K562 (cell line): ENCODE results near the gene NOTCH1. TPM values are rescaled to one million over a fixed set of nuclear protein-coding genes. Genes with fewer than 3 reads are reported as not detected.

Experiments
- CBX1 ChIP-seq: sonication (generic); IDR thresholded peaks from 2 replicates; pipeline ENCODE4 v1.6.1; 2016; ENCODE audit warnings: antibody characterized with exemption, low read depth, mild to moderate bottlenecking
- DEAF1 ChIP-seq: fragments of 450-650 bp; formaldehyde crosslinking; IDR thresholded peaks from 2 replicates; pipeline ENCODE4 v1.4.0; 2020; ENCODE audit warnings: mild to moderate bottlenecking, moderate library complexity
- FOS ChIP-seq: IDR thresholded peaks from 3 replicates; pipeline ENCODE4 v1.6.1; 2011; ENCODE audit not compliant: insufficient read length; ENCODE audit errors: extremely low read depth
- GABPB1 ChIP-seq: sonication (generic); formaldehyde crosslinking; IDR thresholded peaks from 2 replicates; pipeline ENCODE4 v1.8.0; 2022; ENCODE audit warnings: mild to moderate bottlenecking, missing genetic modification reagents
- IFI16 ChIP-seq: fragments of 250-450 bp; sonication (Bioruptor Pico); IDR thresholded peaks from 2 replicates; pipeline ENCODE4 v2.1.2; 2022; ENCODE audit warnings: mild to moderate bottlenecking, inconsistent platforms
- NONO ChIP-seq, 2 experiments: fragments of 200-400 bp in 1 of 2; fragments of 450-650 bp in 1 of 2; formaldehyde crosslinking in 1 of 2; IDR thresholded peaks; 2 replicates each; pipeline ENCODE4 v1.6.1; 2017; ENCODE audit warnings: low read depth in 2 of 2, mild to moderate bottlenecking in 2 of 2, moderate library complexity in 2 of 2, low read length in 1 of 2
- SNAPC5 ChIP-seq: fragments of 250-450 bp; sonication (Bioruptor Pico); IDR thresholded peaks from 2 replicates; pipeline ENCODE4 v1.8.0; 2021; ENCODE audit warnings: moderate library complexity, mild to moderate bottlenecking, inconsistent platforms
- ZKSCAN8 ChIP-seq: fragments of 200-800 bp; sonication (Bioruptor generic); IDR thresholded peaks from 2 replicates; pipeline ENCODE4 v1.6.1; 2016; ENCODE audit warnings: missing genetic modification characterization, missing compliant biosample characterization
- ZNF184 ChIP-seq: sonication (generic); formaldehyde crosslinking; IDR thresholded peaks from 2 replicates; pipeline ENCODE4 v1.5.0; 2020; ENCODE audit warnings: missing genetic modification reagents
- ZNF707 ChIP-seq: fragments of 250-450 bp; sonication (Bioruptor Pico); conservative IDR thresholded peaks from 2 replicates; pipeline ENCODE4 v1.8.0; 2022; ENCODE audit warnings: inconsistent platforms, mild to moderate bottlenecking, moderate library complexity
- polyA plus RNA-seq, 8 experiments: library from polyadenylated mRNA; depleted of rRNA in 4 of 8; stranded (reverse) in 5 of 8; unstranded in 3 of 8; fragments of >200 nt; fragmentation: Nextera tagmentation in 2 of 8; fragmentation: Illumina TruSeq in 1 of 8; extraction: Ambion mirVana in 2 of 8; extraction: Trizol in 1 of 8; gene quantifications; 2 replicates each; pipeline versions ENCODE4 v1.2.1 to v1.2.3, GENCODE V29; 2011 to 2014; ENCODE audit warnings: inconsistent platforms in 1 of 8, missing spikeins in 1 of 8
- total RNA-seq, 7 experiments: library from RNA; depleted of rRNA in 6 of 7; stranded (reverse); fragments of >200 nt in 6 of 7; fragmentation: Illumina TruSeq in 2 of 7; extraction: Trizol in 2 of 7; gene quantifications; 2 replicates each; pipeline versions ENCODE4 v1.2.1 to v1.2.3, GENCODE V29; 2011 to 2021; ENCODE audit warnings: low replicate concordance in 1 of 7
- TF ChIP-seq, protein P1 (sequence below): fragments of 250-450 bp; sonication (Bioruptor Pico); IDR thresholded peaks from 2 replicates; pipeline ENCODE4 v1.8.0; 2021; ENCODE audit warnings: moderate library complexity, mild to moderate bottlenecking, inconsistent platforms
- TF ChIP-seq, protein P2 (sequence below), 3 experiments: IDR thresholded peaks in 2 of 3; conservative IDR thresholded peaks in 1 of 3; 2 replicates each; pipeline ENCODE4 v1.5.1; 2011 to 2012; ENCODE audit warnings: low read length in 3 of 3, mild to moderate bottlenecking in 3 of 3, control low read depth in 2 of 3, improper control_type of control experiment in 1 of 3, inconsistent platforms in 1 of 3, low read depth in 1 of 3, mixed read lengths in 1 of 3, moderate library complexity in 1 of 3; ENCODE audit not compliant: insufficient read depth in 2 of 3
- TF ChIP-seq, protein P3 (sequence below): fragments of 450-650 bp; IDR thresholded peaks from 2 replicates; pipeline ENCODE4 v1.6.1; 2018; ENCODE audit not compliant: partially characterized antibody

The NOTCH1 gene
- total and polyA plus RNA-seq, 9 of the 15 experiments (the other 6 are each of a cell fraction or from before 2014, with no cell fraction given) = 0.03 to 31.4 (median 2.3) TPM

DNA sequence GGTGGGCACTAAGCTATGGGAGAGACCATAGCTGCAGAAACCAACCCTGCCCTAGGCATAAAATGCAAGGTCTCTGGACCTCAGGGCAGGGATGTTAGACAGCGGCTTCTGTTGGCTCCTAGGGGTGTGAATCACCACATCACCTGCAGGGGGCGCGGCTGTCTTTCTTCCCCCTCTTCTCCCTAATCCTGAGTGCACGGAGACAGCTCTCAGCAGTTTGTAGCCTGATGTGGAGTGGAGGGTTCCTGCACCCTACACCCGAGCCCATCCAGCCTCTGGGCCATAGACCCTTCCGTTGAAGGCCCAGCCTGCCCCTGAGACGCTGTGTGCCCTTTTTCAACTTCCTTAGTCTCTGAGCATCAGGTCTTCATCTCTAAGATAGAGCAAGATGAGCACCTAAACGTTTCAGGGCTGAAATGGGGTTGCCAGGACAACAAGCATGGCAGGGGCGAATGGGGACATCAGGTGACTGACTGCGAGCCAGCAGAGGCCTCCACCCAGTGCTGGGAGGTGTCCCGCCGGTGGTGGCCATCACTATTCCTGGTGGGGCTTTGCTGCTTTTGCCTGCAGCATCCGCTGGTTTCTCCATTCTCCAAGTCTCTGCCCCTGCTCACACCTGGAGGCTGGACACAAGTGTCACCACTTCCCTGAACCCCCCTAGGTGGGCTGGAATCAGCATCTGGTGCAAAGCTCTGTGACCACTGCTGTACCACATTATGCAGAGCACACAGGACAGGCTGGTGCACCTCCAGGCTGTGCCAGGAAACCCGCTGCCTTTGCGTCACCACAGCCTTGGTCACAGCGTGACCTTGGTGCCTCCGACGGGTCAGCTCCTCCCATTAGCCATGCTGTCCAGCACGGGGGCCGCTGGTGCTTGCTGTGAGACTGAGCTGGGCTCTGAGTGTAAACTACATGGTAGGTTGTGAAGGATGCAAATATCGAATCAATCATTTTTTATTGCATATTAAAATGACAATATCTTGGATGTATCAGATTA, 60.5 kb downstream of the NOTCH1 start (continued):
- TF ChIP-seq, protein P1, sequence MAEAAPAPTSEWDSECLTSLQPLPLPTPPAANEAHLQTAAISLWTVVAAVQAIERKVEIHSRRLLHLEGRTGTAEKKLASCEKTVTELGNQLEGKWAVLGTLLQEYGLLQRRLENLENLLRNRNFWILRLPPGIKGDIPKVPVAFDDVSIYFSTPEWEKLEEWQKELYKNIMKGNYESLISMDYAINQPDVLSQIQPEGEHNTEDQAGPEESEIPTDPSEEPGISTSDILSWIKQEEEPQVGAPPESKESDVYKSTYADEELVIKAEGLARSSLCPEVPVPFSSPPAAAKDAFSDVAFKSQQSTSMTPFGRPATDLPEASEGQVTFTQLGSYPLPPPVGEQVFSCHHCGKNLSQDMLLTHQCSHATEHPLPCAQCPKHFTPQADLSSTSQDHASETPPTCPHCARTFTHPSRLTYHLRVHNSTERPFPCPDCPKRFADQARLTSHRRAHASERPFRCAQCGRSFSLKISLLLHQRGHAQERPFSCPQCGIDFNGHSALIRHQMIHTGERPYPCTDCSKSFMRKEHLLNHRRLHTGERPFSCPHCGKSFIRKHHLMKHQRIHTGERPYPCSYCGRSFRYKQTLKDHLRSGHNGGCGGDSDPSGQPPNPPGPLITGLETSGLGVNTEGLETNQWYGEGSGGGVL (CRISPR knock-in tag) = no peak
- TF ChIP-seq GABPB1 (CRISPR knock-in tag) (no peak), FOS (no peak), CBX1 (no peak), DEAF1 (CRISPR knock-in tag) (peak; percentile 74), SNAPC5 (CRISPR knock-in tag) (no peak), IFI16 (CRISPR knock-in tag) (no peak), ZNF707 (CRISPR knock-in tag) (no peak), ZNF184 (CRISPR knock-in tag) (no peak), ZKSCAN8 (no peak), NONO (IDR thresholded peaks at IDR 0.05; ENCODE audit: low read depth in 2 of 2, low read length in 1 of 2) (no peak)
- TF ChIP-seq, protein P2, sequence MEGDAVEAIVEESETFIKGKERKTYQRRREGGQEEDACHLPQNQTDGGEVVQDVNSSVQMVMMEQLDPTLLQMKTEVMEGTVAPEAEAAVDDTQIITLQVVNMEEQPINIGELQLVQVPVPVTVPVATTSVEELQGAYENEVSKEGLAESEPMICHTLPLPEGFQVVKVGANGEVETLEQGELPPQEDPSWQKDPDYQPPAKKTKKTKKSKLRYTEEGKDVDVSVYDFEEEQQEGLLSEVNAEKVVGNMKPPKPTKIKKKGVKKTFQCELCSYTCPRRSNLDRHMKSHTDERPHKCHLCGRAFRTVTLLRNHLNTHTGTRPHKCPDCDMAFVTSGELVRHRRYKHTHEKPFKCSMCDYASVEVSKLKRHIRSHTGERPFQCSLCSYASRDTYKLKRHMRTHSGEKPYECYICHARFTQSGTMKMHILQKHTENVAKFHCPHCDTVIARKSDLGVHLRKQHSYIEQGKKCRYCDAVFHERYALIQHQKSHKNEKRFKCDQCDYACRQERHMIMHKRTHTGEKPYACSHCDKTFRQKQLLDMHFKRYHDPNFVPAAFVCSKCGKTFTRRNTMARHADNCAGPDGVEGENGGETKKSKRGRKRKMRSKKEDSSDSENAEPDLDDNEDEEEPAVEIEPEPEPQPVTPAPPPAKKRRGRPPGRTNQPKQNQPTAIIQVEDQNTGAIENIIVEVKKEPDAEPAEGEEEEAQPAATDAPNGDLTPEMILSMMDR (IDR thresholded peaks at IDR 0.05 in 2 of 3, conservative IDR thresholded peaks at IDR 0.05 in 1 of 3; ENCODE audit: insufficient read depth in 2 of 3, low read depth in 1 of 3, low read length in 3 of 3) = peak; percentile 88 to 94 (median 92)
- TF ChIP-seq, protein P3, sequence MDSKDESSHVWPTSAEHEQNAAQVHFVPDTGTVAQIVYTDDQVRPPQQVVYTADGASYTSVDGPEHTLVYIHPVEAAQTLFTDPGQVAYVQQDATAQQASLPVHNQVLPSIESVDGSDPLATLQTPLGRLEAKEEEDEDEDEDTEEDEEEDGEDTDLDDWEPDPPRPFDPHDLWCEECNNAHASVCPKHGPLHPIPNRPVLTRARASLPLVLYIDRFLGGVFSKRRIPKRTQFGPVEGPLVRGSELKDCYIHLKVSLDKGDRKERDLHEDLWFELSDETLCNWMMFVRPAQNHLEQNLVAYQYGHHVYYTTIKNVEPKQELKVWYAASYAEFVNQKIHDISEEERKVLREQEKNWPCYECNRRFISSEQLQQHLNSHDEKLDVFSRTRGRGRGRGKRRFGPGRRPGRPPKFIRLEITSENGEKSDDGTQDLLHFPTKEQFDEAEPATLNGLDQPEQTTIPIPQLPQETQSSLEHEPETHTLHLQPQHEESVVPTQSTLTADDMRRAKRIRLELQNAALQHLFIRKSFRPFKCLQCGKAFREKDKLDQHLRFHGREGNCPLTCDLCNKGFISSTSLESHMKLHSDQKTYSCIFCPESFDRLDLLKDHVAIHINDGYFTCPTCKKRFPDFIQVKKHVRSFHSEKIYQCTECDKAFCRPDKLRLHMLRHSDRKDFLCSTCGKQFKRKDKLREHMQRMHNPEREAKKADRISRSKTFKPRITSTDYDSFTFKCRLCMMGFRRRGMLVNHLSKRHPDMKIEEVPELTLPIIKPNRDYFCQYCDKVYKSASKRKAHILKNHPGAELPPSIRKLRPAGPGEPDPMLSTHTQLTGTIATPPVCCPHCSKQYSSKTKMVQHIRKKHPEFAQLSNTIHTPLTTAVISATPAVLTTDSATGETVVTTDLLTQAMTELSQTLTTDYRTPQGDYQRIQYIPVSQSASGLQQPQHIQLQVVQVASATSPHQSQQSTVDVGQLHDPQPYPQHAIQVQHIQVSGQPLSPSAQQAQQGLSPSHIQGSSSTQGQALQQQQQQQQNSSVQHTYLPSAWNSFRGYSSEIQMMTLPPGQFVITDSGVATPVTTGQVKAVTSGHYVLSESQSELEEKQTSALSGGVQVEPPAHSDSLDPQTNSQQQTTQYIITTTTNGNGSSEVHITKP = peak; percentile 37
